Ishikawa (cell line): ENCODE measurements around the gene LGALS1.

Experiments used
- CEBPB ChIP-seq: IDR thresholded peaks from 2 replicates; pipeline ENCODE4 v1.6.1; 2012
- CREB1 ChIP-seq: IDR thresholded peaks from 2 replicates; pipeline ENCODE4 v1.6.1; 2012; ENCODE audit warnings: low read depth
- EGR1 ChIP-seq: IDR thresholded peaks from 2 replicates; pipeline ENCODE4 v1.6.1; 2012
- EP300 ChIP-seq: IDR thresholded peaks from 2 replicates; pipeline ENCODE4 v1.6.1; 2012; ENCODE audit warnings: borderline replicate concordance
- FOXM1 ChIP-seq: IDR thresholded peaks from 2 replicates; pipeline ENCODE4 v1.6.1; 2012; ENCODE audit warnings: low read depth, borderline replicate concordance
- MAX ChIP-seq: IDR thresholded peaks from 2 replicates; pipeline ENCODE4 v1.6.1; 2012
- NFIC ChIP-seq: IDR thresholded peaks from 2 replicates; pipeline ENCODE4 v1.6.1; 2012
- RAD21 ChIP-seq: IDR thresholded peaks from 2 replicates; pipeline ENCODE4 v1.6.1; 2012; ENCODE audit warnings: low read depth
- REST ChIP-seq: IDR thresholded peaks from 2 replicates; pipeline ENCODE4 v1.6.1; 2012; ENCODE audit warnings: low read depth, mild to moderate bottlenecking
- TAF1 ChIP-seq: IDR thresholded peaks from 2 replicates; pipeline ENCODE4 v1.6.1; 2012; ENCODE audit warnings: low read depth, mild to moderate bottlenecking
- TCF12 ChIP-seq: IDR thresholded peaks from 2 replicates; pipeline ENCODE4 v1.6.1; 2012; ENCODE audit warnings: low read depth
- TEAD4 ChIP-seq: IDR thresholded peaks from 2 replicates; pipeline ENCODE4 v1.6.1; 2012
- USF1 ChIP-seq: IDR thresholded peaks from 2 replicates; pipeline ENCODE4 v1.6.1; 2012
- YY1 ChIP-seq: IDR thresholded peaks from 2 replicates; pipeline ENCODE4 v1.6.1; 2012; ENCODE audit warnings: low read depth
- ZBTB7A ChIP-seq: IDR thresholded peaks from 2 replicates; pipeline ENCODE4 v1.6.1; 2012; ENCODE audit warnings: low read depth

The LGALS1 gene

GRCh38 chr22:37716708-37717107 is 41.3 kb downstream of the LGALS1 start:
- no peak for TF ChIP-seq FOXM1
- no peak for TF ChIP-seq YY1
- TF ChIP-seq ZBTB7A = no peak
- TF ChIP-seq MAX = no peak
- no peak for TF ChIP-seq EGR1
- TF ChIP-seq REST = no peak
- TF ChIP-seq USF1 = no peak
- no peak for TF ChIP-seq RAD21
- no peak for TF ChIP-seq EP300
- no peak for TF ChIP-seq TEAD4
- no peak for TF ChIP-seq TCF12
- no peak for TF ChIP-seq TAF1
- TF ChIP-seq CEBPB = no peak
- no peak for TF ChIP-seq CREB1
- TF ChIP-seq NFIC = no peak

GRCh38 chr22:37725551-37726240 is 50.3 kb downstream of the LGALS1 start:
- no peak for TF ChIP-seq FOXM1
- no peak for TF ChIP-seq USF1
- TF ChIP-seq ZBTB7A = no peak
- TF ChIP-seq CREB1 = no peak
- TF ChIP-seq MAX = no peak
- no peak for TF ChIP-seq EP300
- no peak for TF ChIP-seq TAF1
- no peak for TF ChIP-seq TCF12
- no peak for TF ChIP-seq NFIC
- no peak for TF ChIP-seq CEBPB
- TF ChIP-seq REST = no peak
- no peak for TF ChIP-seq TEAD4
- TF ChIP-seq YY1 = no peak
- TF ChIP-seq RAD21 = no peak
- no peak for TF ChIP-seq EGR1

- TF ChIP-seq REST (no peak), FOXM1 (no peak), MAX (no peak), USF1 (no peak), TEAD4 (no peak), RAD21 (no peak), CEBPB (no peak), CREB1 (no peak), EP300 (no peak), YY1 (no peak), NFIC (no peak), ZBTB7A (no peak), TAF1 (no peak), EGR1 (no peak), TCF12 (no peak)
These were observed 50.9 kb downstream of the LGALS1 start for GRCh38 chr22:37726241-37726887.
